Keratinocyte (primary cell): ENCODE measurements around the gene DDX21. TPM values are rescaled to one million over a fixed set of nuclear protein-coding genes. Genes with fewer than 3 reads are reported as not detected.

ENCODE experiments used
- DNase-seq: peaks from one replicate; pipeline ENCODE4 v3.0.0-alpha.2; 2011; ENCODE audit warnings: low read depth, missing footprints, low spot score
- FAIRE-seq: peaks from 2 replicates; lab custom pipeline; 2011; peaks lifted over from hg19 to GRCh38; lab: Jason Lieb, UNC
- H2AFZ ChIP-seq: 2 replicates; pipeline ENCODE4 v1.6.0; 2012; ENCODE audit warnings: low read length, control low read depth, inconsistent platforms; ENCODE audit not compliant: control insufficient read depth
- H3K27ac ChIP-seq: 2 replicates; pipeline ENCODE4 v1.5.1; 2011; ENCODE audit warnings: low read length; ENCODE audit not compliant: control insufficient read depth, insufficient read depth
- H3K27me3 ChIP-seq: 3 replicates; pipeline ENCODE4 v1.6.0; 2011; ENCODE audit warnings: low read length; ENCODE audit not compliant: control insufficient read depth, insufficient read depth; ENCODE audit errors: extremely low read depth
- H3K36me3 ChIP-seq, 2 experiments: 2 replicates in 1 of 2; 3 replicates in 1 of 2; pipeline ENCODE4 v1.5.1; 2011; ENCODE audit warnings: low read length in 2 of 2, mild to moderate bottlenecking in 1 of 2; ENCODE audit not compliant: control insufficient read depth in 2 of 2, insufficient read depth in 2 of 2; ENCODE audit errors: extremely low read depth in 1 of 2
- H3K4me1 ChIP-seq: 3 replicates; pipeline ENCODE4 v1.5.1; 2011; ENCODE audit warnings: low read length; ENCODE audit not compliant: control insufficient read depth, insufficient read depth; ENCODE audit errors: extremely low read depth
- H3K4me2 ChIP-seq: 3 replicates; pipeline ENCODE4 v1.6.0; 2011; ENCODE audit warnings: low read depth, low read length; ENCODE audit not compliant: control insufficient read depth, insufficient read depth; ENCODE audit errors: extremely low read depth
- H3K4me3 ChIP-seq, 3 experiments: fragments of 200-600 bp in 1 of 3; sonication (generic) in 1 of 3; 2 replicates in 2 of 3; 3 replicates in 1 of 3; pipeline ENCODE4 v1.5.1; 2011 to 2016; ENCODE audit warnings: low read length in 3 of 3, mild to moderate bottlenecking in 3 of 3, control low read depth in 2 of 3, inconsistent platforms in 1 of 3, low read depth in 1 of 3, mixed read lengths in 1 of 3, mixed run types in 1 of 3, moderate library complexity in 1 of 3; ENCODE audit not compliant: control insufficient read depth in 2 of 3, insufficient read depth in 2 of 3; ENCODE audit errors: extremely low read depth in 1 of 3
- H3K79me2 ChIP-seq: 2 replicates; pipeline ENCODE4 v1.6.0; 2012; ENCODE audit warnings: low read length; ENCODE audit not compliant: control insufficient read depth, insufficient read depth
- H3K9ac ChIP-seq: 3 replicates; pipeline ENCODE4 v1.6.0; 2011; ENCODE audit warnings: low read length; ENCODE audit not compliant: control insufficient read depth, insufficient read depth; ENCODE audit errors: extremely low read depth
- H3K9me1 ChIP-seq: 3 replicates; pipeline ENCODE4 v1.6.0; 2011; ENCODE audit warnings: low read length; ENCODE audit not compliant: control insufficient read depth, insufficient read depth; ENCODE audit errors: extremely low read depth
- H3K9me3 ChIP-seq: 2 replicates; pipeline ENCODE4 v1.5.1; 2012; ENCODE audit warnings: low read depth, low read length; ENCODE audit not compliant: control insufficient read depth
- H4K20me1 ChIP-seq: 3 replicates; pipeline ENCODE4 v1.6.0; 2011; ENCODE audit warnings: low read length; ENCODE audit not compliant: control insufficient read depth, insufficient read depth; ENCODE audit errors: extremely low read depth
- CTCF ChIP-seq, 3 experiments: IDR thresholded peaks in 1 of 3; conservative IDR thresholded peaks in 1 of 3; optimal IDR thresholded peaks in 1 of 3; 2 replicates in 2 of 3; 3 replicates in 1 of 3; pipeline versions ENCODE3 to v1.5.1; 2011; ENCODE audit warnings: low read length in 3 of 3, mild to moderate bottlenecking in 3 of 3, moderate library complexity in 2 of 3, control low read depth in 1 of 3, inconsistent platforms in 1 of 3; ENCODE audit not compliant: insufficient read depth in 2 of 3; ENCODE audit errors: extremely low read depth in 1 of 3
- EZH2 ChIP-seq: IDR thresholded peaks from one replicate; pipeline ENCODE4 v1.6.1; 2012; ENCODE audit warnings: inconsistent platforms, mild to moderate bottlenecking, low read length, moderate library complexity
- dilution Hi-C: fragments of 300-500 bp; cut with MboI; formaldehyde crosslinking; loops from one replicate; pipeline ENCODE4 v1.7.0; 2020; ENCODE audit warnings: low sequenced_read_pairs; ENCODE audit not compliant: extremely low pct_ligation_motif_present
- polyA plus RNA-seq, 5 experiments: library from polyadenylated mRNA; depleted of rRNA in 3 of 5; stranded (reverse) in 3 of 5; stranded (forward) in 1 of 5; unstranded in 1 of 5; fragments of >200 nt; gene quantifications; 1 replicate in 1 of 5; 2 replicates in 3 of 5; 3 replicates in 1 of 5; pipeline versions ENCODE4 v1.2.1 to v1.2.3, GENCODE V29; 2011 to 2012; ENCODE audit warnings: missing spikeins in 2 of 5, low read depth in 1 of 5, low replicate concordance in 1 of 5

Gene DDX21
- polyA plus RNA-seq, 1 donor (not counting 4 experiments of a cell fraction or from before 2014, with no cell fraction given), result 157 TPM

GRCh38 chr10:69022611-69023010, 66.6 kb downstream of the DDX21 start:
- Histone ChIP-seq H3K27me3 (no peaks in the 10 kb centered on the region), H3K79me2 (no peaks in the 10 kb centered on the region), H3K27ac (no peak overlapping the region), H3K4me3 (no peak overlapping the region), H4K20me1 (no peaks in the 10 kb centered on the region), H3K9me3 (no peaks in the 10 kb centered on the region), H3K4me2 (no peak overlapping the region), H3K4me1 (no peaks in the 10 kb centered on the region), H3K36me3 (no peaks in the 10 kb centered on the region), H3K9ac (no peak overlapping the region), H3K9me1 (no peaks in the 10 kb centered on the region), H2AFZ (no peak overlapping the region)
- dilution Hi-C loops, result no loop called here
- DNase-seq (no peak), FAIRE-seq (no peak)
- TF ChIP-seq EZH2 (no peak), CTCF (optimal IDR thresholded peaks at IDR 0.05 in 1 of 3, IDR thresholded peaks at IDR 0.05 in 1 of 3, conservative IDR thresholded peaks at IDR 0.05 in 1 of 3; ENCODE audit: extremely low read depth in 1 of 3, insufficient read depth in 2 of 3, low read length in 3 of 3) (no peak)

- H3K79me2 ChIP-seq, result no peaks in the 10 kb centered on the region
- H3K4me3 ChIP-seq, result no peak overlapping the region
- DNase-seq (no peak), FAIRE-seq (no peak)
- TF ChIP-seq CTCF (optimal IDR thresholded peaks at IDR 0.05 in 1 of 3, IDR thresholded peaks at IDR 0.05 in 1 of 3, conservative IDR thresholded peaks at IDR 0.05 in 1 of 3; ENCODE audit: extremely low read depth in 1 of 3, insufficient read depth in 2 of 3, low read length in 3 of 3), result no peak
- no peak for TF ChIP-seq EZH2
- H3K4me1 ChIP-seq, result no peaks in the 10 kb centered on the region
- H3K4me2 ChIP-seq, result no peak overlapping the region
- H3K27me3 ChIP-seq, result no peaks in the 10 kb centered on the region
- no peak overlapping the region for H3K27ac ChIP-seq
- no peaks in the 10 kb centered on the region for H3K9me3 ChIP-seq
- no peak overlapping the region for H3K9ac ChIP-seq
- H4K20me1 ChIP-seq, result no peaks in the 10 kb centered on the region
- dilution Hi-C loops, result loop anchor here (5.0 kb wide), 1 partner anchor 77 kb away; no protein-coding TSS in a partner anchor
- H3K9me1 ChIP-seq, result no peaks in the 10 kb centered on the region
- no peaks in the 10 kb centered on the region for H3K36me3 ChIP-seq
- no peak overlapping the region for H2AFZ ChIP-seq
These were observed 69.5 kb downstream of the DDX21 start for GRCh38 chr10:69025370-69025896.
